Natural killer cell (primary cell): ENCODE measurements around the gene LDLRAD2. TPM values are rescaled to one million over a fixed set of nuclear protein-coding genes. Genes with fewer than 3 reads are reported as not detected.

Experiments
- ATAC-seq, 3 donors: fragments of 150-1000 bp in 2 of 3; fragments of 200-7000 bp in 1 of 3; cut with Tn5 transposase; 1 replicate in 1 of 3; 2 replicates in 2 of 3; pipeline ENCODE4 v1.10.0; 2021; ENCODE audit warnings: mild to moderate bottlenecking in 2 of 3, moderate library complexity in 2 of 3
- DNase-seq, 2 donors: peaks; one replicate each; pipeline versions ENCODE4 v3.0.0 to v3.0.0-alpha.2; 2013 to 2021; ENCODE audit warnings: mixed read lengths in 1 of 2
- H3K27ac ChIP-seq: one replicate; pipeline ENCODE4 v1.5.1; 2013; ENCODE audit warnings: mild to moderate bottlenecking, low read length
- H3K27me3 ChIP-seq: one replicate; pipeline ENCODE4 v1.6.1; 2013; ENCODE audit warnings: low read length; ENCODE audit not compliant: control insufficient read depth, insufficient read depth
- H3K36me3 ChIP-seq: one replicate; pipeline ENCODE4 v1.6.1; 2013; ENCODE audit warnings: low read length; ENCODE audit not compliant: control insufficient read depth, insufficient read depth
- H3K4me1 ChIP-seq: one replicate; pipeline ENCODE4 v1.6.1; 2013; ENCODE audit warnings: low read length; ENCODE audit not compliant: control insufficient read depth, insufficient read depth
- H3K4me3 ChIP-seq: one replicate; pipeline ENCODE4 v1.5.1; 2013; ENCODE audit warnings: low read length
- H3K9me3 ChIP-seq: one replicate; pipeline ENCODE4 v1.6.1; 2013; ENCODE audit warnings: low read length; ENCODE audit not compliant: control insufficient read depth, insufficient read depth
- H3K27ac Mint-ChIP-seq, 2 donors: one replicate each; pipeline ENCODE4 v1.8.0; 2022; ENCODE audit warnings: mild to moderate bottlenecking in 2 of 2, mixed read lengths in 2 of 2, moderate library complexity in 1 of 2
- H3K27me3 Mint-ChIP-seq, 2 donors: one replicate each; pipeline ENCODE4 v1.8.0; 2022; ENCODE audit warnings: low read depth in 2 of 2, mixed read lengths in 2 of 2
- H3K36me3 Mint-ChIP-seq: one replicate; pipeline ENCODE4 v1.8.0; 2022; ENCODE audit warnings: mixed read lengths
- H3K4me1 Mint-ChIP-seq, 2 donors: one replicate each; pipeline ENCODE4 v1.8.0; 2022; ENCODE audit warnings: mixed read lengths in 2 of 2
- H3K4me3 Mint-ChIP-seq: one replicate; pipeline ENCODE4 v1.8.0; 2022; ENCODE audit warnings: mild to moderate bottlenecking, moderate library complexity, mixed read lengths
- H3K9me3 Mint-ChIP-seq, 2 donors: one replicate each; pipeline ENCODE4 v1.8.0; 2022; ENCODE audit warnings: mixed read lengths in 2 of 2
- CTCF ChIP-seq: fragments of 200-600 bp; IDR thresholded peaks from one replicate; pipeline ENCODE4 v1.8.0; 2022; ENCODE audit warnings: antibody characterized with exemption
- WGBS: methylation state at CpG from one replicate; pipeline ENCODE4 v1.1.7; 2013; ENCODE audit warnings: missing lambda C conversion rate; ENCODE audit not compliant: insufficient coverage; 5-methylcytosine and 5-hydroxymethylcytosine counted together
- intact Hi-C: fragments of 100-400 bp; cut with micrococcal nuclease; formaldehyde crosslinking; loops from one replicate; pipeline ENCODE4 v1.14.2; 2022
- total RNA-seq, 4 donors: library from RNA; stranded (reverse); fragments of 120-200 nt in 1 of 4; gene quantifications; one replicate each; pipeline versions ENCODE4 v1.2.3 to v1.2.4, GENCODE V29; 2013 to 2022

Gene LDLRAD2
- total RNA-seq, 3 donors from 2014 or later (not counting 1 experiment from before 2014, with no cell fraction given) = 2.8 to 3.9 (median 3.6) TPM

- WGBS = 92% methylated on average over 2 of the region's 3 CpGs
- Mint-ChIP-seq H3K9me3 (no peaks in the 10 kb centered on the region), H3K27ac (no peak overlapping the region), H3K27me3 (no peaks in the 10 kb centered on the region), H3K4me1 (peaks cover 12 to 21% of the 10 kb centered on the region in 2 donors), H3K36me3 (no peaks in the 10 kb centered on the region), H3K4me3 (no peak overlapping the region)
- H3K9me3 ChIP-seq = peaks cover 3% of the 10 kb centered on the region
- peaks cover 27% of the 10 kb centered on the region for H3K4me1 ChIP-seq
- H3K27me3 ChIP-seq = no peaks in the 10 kb centered on the region
- TF ChIP-seq CTCF = no peak
- DNase-seq = no peak
- H3K27ac ChIP-seq = no peak overlapping the region
- H3K4me3 ChIP-seq = no peak overlapping the region
- intact Hi-C loops = no loop called here
- no peak for ATAC-seq
- no peaks in the 10 kb centered on the region for H3K36me3 ChIP-seq
Observed at GRCh38 chr1:21860971-21861370, 48.9 kb downstream of the LDLRAD2 start.

GRCh38 chr1:21861602-21862429 lies 49.8 kb downstream of the LDLRAD2 start:
- Mint-ChIP-seq H3K4me1 (peaks cover 12 to 17% of the 10 kb centered on the region in 2 donors), H3K27me3 (no peaks in the 10 kb centered on the region), H3K36me3 (no peaks in the 10 kb centered on the region), H3K4me3 (no peak overlapping the region), H3K9me3 (no peaks in the 10 kb centered on the region), H3K27ac (no peak overlapping the region)
- 95% methylated on average over 16 of the region's 19 CpGs for WGBS
- intact Hi-C loops = no loop called here
- Histone ChIP-seq H3K36me3 (no peaks in the 10 kb centered on the region), H3K27me3 (no peaks in the 10 kb centered on the region), H3K9me3 (peaks cover 3% of the 10 kb centered on the region), H3K4me1 (peaks cover 30% of the 10 kb centered on the region), H3K4me3 (no peak overlapping the region), H3K27ac (no peak overlapping the region)
- no peak for DNase-seq
- ATAC-seq = no peak
- TF ChIP-seq CTCF = no peak

GRCh38 chr1:21863981-21864380 lies 51.9 kb downstream of the LDLRAD2 start:
- no peak overlapping the region for H3K4me3 ChIP-seq
- Mint-ChIP-seq H3K27ac (no peak overlapping the region), H3K4me1 (no peaks in the 10 kb centered on the region), H3K36me3 (no peaks in the 10 kb centered on the region), H3K9me3 (no peaks in the 10 kb centered on the region), H3K4me3 (no peak overlapping the region), H3K27me3 (no peaks in the 10 kb centered on the region)
- DNase-seq (no peak), ATAC-seq (no peak)
- H3K27me3 ChIP-seq = no peaks in the 10 kb centered on the region
- peaks cover 3% of the 10 kb centered on the region for H3K9me3 ChIP-seq
- no peaks in the 10 kb centered on the region for H3K36me3 ChIP-seq
- H3K4me1 ChIP-seq = peaks cover 14% of the 10 kb centered on the region
- H3K27ac ChIP-seq = no peak overlapping the region
- no peak for TF ChIP-seq CTCF
- intact Hi-C loops = no loop called here
- 91% methylated on average over 12 of the region's 12 CpGs for WGBS

- 93% methylated on average over 27 of the region's 27 CpGs for WGBS
- Mint-ChIP-seq H3K4me3 (no peak overlapping the region), H3K36me3 (no peaks in the 10 kb centered on the region), H3K27me3 (peaks cover 0 to 2% of the 10 kb centered on the region in 2 donors), H3K27ac (no peak overlapping the region), H3K4me1 (no peaks in the 10 kb centered on the region), H3K9me3 (no peaks in the 10 kb centered on the region)
- H3K4me3 ChIP-seq = no peak overlapping the region
- H3K4me1 ChIP-seq = peaks cover 14% of the 10 kb centered on the region
- H3K27me3 ChIP-seq = no peaks in the 10 kb centered on the region
- no peak for TF ChIP-seq CTCF
- H3K36me3 ChIP-seq = no peaks in the 10 kb centered on the region
- DNase-seq (no peak), ATAC-seq (no peak)
- H3K27ac ChIP-seq = no peak overlapping the region
- peaks cover 3% of the 10 kb centered on the region for H3K9me3 ChIP-seq
- intact Hi-C loops = no loop called here
Observed at GRCh38 chr1:21864730-21865129, 52.7 kb downstream of the LDLRAD2 start.
